Measurements from ENCODE around the gene MB. TPM values are rescaled to one million over a fixed set of nuclear protein-coding genes. Genes with fewer than 3 reads are reported as not detected.

The MB gene
- total RNA-seq, 1 donor from 2014 or later: not detected

GRCh38 chr22:35662914-35663313 is 45.8 kb upstream of the MB start:
- H3K4me1 Mint-ChIP-seq: no peaks in the 10 kb centered on the region
- peaks cover 20% of the 10 kb centered on the region for H3K9me3 Mint-ChIP-seq
- H3K79me2 ChIP-seq (ENCODE audit: low read depth): no peaks in the 10 kb centered on the region
- H3K27me3 ChIP-seq: no peaks in the 10 kb centered on the region
- no peak overlapping the region for H3K27ac ChIP-seq
- H2AFZ ChIP-seq (replicated peaks): no peak overlapping the region
- no peak overlapping the region for H3K9ac ChIP-seq
- no peaks in the 10 kb centered on the region for H3K36me3 Mint-ChIP-seq
- peaks cover 4% of the 10 kb centered on the region for H3K27me3 Mint-ChIP-seq (ENCODE audit: insufficient read depth, low read depth)
- DNase-seq (ENCODE audit: low spot score): no peak
- H4K20me1 ChIP-seq (ENCODE audit: low read depth): no peaks in the 10 kb centered on the region
- H3K36me3 ChIP-seq: no peaks in the 10 kb centered on the region
- H3K4me1 ChIP-seq: no peaks in the 10 kb centered on the region
- TF ChIP-seq EZH2 (IDR thresholded peaks at IDR 0.05): no peak
- no peak for TF ChIP-seq CTCF (IDR thresholded peaks at IDR 0.05)
- no peak for TF ChIP-seq EZH2phosphoT487 (IDR thresholded peaks at IDR 0.05)
- no peak overlapping the region for H3K4me2 ChIP-seq
- peaks cover 32% of the 10 kb centered on the region for H3K9me3 ChIP-seq (ENCODE audit: low read depth)
- H3F3A ChIP-seq (ENCODE audit: low read depth): no peaks in the 10 kb centered on the region
- H3K27ac Mint-ChIP-seq: no peak overlapping the region
- no peak overlapping the region for H3K4me3 Mint-ChIP-seq
- no peak overlapping the region for H3K4me3 ChIP-seq

DNA sequence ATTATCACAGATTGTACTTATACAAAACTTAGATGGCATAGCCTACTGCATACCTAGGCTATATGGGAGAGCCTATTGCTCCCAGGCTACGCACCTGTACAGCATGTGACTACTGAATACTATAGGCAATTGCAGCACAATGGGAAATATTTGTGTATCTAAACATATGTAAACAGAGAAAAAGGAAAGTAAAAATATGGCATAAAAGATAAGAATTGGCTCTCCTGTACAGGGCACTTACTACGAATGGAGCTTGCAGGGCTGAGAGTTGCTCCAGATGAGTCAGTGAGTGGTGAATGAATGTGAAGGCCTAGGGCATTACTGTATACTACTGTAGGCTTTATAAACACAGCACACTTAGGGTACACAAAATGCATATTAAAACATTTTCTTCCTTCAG is 44.3 kb upstream of the MB start:
- no peak for DNase-seq (ENCODE audit: low spot score)
- H3K4me3 ChIP-seq: no peak overlapping the region
- H3K79me2 ChIP-seq (ENCODE audit: low read depth): no peaks in the 10 kb centered on the region
- no peak overlapping the region for H2AFZ ChIP-seq (replicated peaks)
- H3F3A ChIP-seq (ENCODE audit: low read depth): no peaks in the 10 kb centered on the region
- Mint-ChIP-seq H3K27me3 (ENCODE audit: insufficient read depth, low read depth) (peaks cover 8% of the 10 kb centered on the region), H3K27ac (no peak overlapping the region), H3K36me3 (no peaks in the 10 kb centered on the region), H3K9me3 (peaks cover 11% of the 10 kb centered on the region), H3K4me1 (no peaks in the 10 kb centered on the region), H3K4me3 (no peak overlapping the region)
- no peaks in the 10 kb centered on the region for H3K4me1 ChIP-seq
- no peak overlapping the region for H3K4me2 ChIP-seq
- H4K20me1 ChIP-seq (ENCODE audit: low read depth): no peaks in the 10 kb centered on the region
- TF ChIP-seq CTCF (IDR thresholded peaks at IDR 0.05) (no peak), EZH2 (IDR thresholded peaks at IDR 0.05) (no peak), EZH2phosphoT487 (IDR thresholded peaks at IDR 0.05) (no peak)
- H3K27ac ChIP-seq: no peak overlapping the region
- no peak overlapping the region for H3K9ac ChIP-seq
- no peaks in the 10 kb centered on the region for H3K27me3 ChIP-seq
- peaks cover 26% of the 10 kb centered on the region for H3K9me3 ChIP-seq (ENCODE audit: low read depth)
- H3K36me3 ChIP-seq: no peaks in the 10 kb centered on the region

DNA sequence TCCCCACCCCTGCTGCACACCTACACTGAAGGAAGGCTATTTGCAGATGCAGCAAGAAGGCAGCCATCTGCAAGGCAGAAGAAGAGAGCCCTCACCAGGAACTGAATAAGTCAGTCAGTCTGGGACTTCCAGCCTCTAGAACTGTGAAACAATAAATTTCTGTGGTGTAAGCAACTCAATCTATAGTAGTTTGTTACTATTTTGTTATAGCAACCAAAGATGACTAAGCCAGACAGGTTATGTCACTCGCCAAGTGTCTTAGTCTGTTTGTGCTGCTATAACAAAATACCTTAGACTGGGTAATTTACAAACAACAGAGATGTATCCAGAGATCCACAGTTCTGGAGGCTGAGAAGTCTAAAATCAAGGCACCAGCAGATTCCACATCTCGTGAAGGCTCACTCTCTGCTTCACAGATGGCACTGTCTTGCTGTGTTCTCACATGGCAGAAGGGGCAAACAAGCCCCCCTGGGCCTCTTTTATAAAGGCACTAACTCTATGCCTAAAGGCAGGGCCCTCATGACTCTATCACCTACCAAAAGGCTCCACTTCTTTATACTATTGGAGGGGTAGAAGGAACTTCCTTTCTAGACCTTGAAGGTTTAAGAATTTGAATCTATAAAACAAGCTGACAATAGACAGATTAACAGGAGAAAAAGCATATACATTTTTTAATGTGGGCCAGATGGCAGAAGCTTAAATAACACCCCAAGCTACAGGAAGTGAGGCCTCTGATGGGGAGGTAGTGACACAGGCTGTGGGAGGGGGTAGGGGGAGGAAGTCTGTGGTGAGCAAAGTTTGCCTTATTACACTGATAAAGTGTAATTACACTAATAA is 43.4 kb upstream of the MB start:
- Histone ChIP-seq H3F3A (ENCODE audit: low read depth) (no peaks in the 10 kb centered on the region), H3K4me3 (no peak overlapping the region), H3K36me3 (no peaks in the 10 kb centered on the region), H3K27ac (no peak overlapping the region), H3K27me3 (no peaks in the 10 kb centered on the region), H3K4me1 (no peaks in the 10 kb centered on the region), H2AFZ (replicated peaks) (no peak overlapping the region), H3K79me2 (ENCODE audit: low read depth) (no peaks in the 10 kb centered on the region), H3K9me3 (ENCODE audit: low read depth) (peaks cover 16% of the 10 kb centered on the region), H3K4me2 (no peak overlapping the region), H3K9ac (no peak overlapping the region), H4K20me1 (ENCODE audit: low read depth) (no peaks in the 10 kb centered on the region)
- no peak overlapping the region for H3K27ac Mint-ChIP-seq
- H3K4me3 Mint-ChIP-seq: no peak overlapping the region
- peaks cover 8% of the 10 kb centered on the region for H3K27me3 Mint-ChIP-seq (ENCODE audit: insufficient read depth, low read depth)
- H3K9me3 Mint-ChIP-seq: peaks cover 9% of the 10 kb centered on the region
- no peaks in the 10 kb centered on the region for H3K36me3 Mint-ChIP-seq
- no peaks in the 10 kb centered on the region for H3K4me1 Mint-ChIP-seq
- no peak for DNase-seq (ENCODE audit: low spot score)
- TF ChIP-seq EZH2 (IDR thresholded peaks at IDR 0.05) (no peak), CTCF (IDR thresholded peaks at IDR 0.05) (no peak)
